IPS-18c (cell line): ENCODE measurements around the gene RAB23.
"Not testable (repeated sequence)": the region's sequence is repeated elsewhere in the genome, so short reads cannot be mapped to it uniquely, and the experiment has no call there.

Source experiments
- H3K4me3 ChIP-seq: 2 replicates; pipeline ENCODE4 v1.7.0; 2013; ENCODE audit warnings: low read depth, mild to moderate bottlenecking, low read length, moderate library complexity; ENCODE audit not compliant: insufficient read depth
- H3K9me3 ChIP-seq: one replicate; pipeline ENCODE4 v1.6.1; 2013; ENCODE audit warnings: mild to moderate bottlenecking, low read length, moderate library complexity; ENCODE audit not compliant: control insufficient read depth, insufficient read depth

RAB23 gene

DNA sequence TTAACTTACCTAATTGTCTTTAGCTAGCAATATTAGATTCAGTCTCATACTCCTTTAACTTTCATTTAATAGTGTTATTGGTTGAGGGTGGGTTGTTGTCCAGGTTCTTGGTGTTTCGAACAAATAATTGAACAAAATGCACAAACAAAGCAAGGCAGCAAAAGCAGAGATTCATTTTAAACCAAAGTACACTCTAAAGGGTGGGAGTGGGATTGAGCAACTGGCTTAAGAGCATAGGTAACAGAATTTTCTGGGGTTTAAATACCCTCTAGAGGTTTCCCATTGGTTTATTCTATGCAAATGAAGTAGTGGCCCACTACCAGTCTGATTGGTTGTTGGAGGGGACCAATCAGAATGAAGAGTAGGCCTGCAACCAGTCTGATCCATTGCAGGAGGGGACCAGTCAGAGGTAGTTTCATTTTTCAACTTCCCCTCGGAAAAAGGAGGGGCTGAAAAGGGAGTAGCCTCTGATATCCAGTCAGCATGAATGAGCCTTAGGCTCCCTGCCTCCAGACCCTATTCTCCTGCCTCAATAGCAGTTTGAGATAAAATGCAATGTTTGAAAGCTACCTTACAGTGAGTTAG, 26.3 kb upstream of the RAB23 start:
- H3K4me3 ChIP-seq: no peak overlapping the region

DNA sequence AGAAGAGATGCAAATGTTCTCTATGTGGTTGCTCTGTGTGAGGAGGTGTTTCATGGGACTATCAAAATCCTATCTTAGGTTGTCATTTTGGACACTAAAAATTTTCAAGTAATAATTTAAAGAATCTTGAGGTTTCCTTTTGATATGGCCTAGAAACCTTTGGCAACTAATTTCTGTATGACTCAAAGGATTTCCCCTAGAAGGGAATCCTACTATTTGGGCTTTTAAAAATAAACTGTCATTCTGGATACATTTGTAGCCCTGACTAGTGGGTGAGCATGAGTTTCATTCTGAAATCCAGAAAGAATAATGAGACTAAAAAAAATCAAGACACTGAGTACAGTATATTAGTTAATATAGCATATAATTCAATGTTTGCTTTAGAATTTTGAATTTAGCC, 25.5 kb upstream of the RAB23 start:
- no peaks in the 10 kb centered on the region for H3K9me3 ChIP-seq
- H3K4me3 ChIP-seq: no peak overlapping the region

More for the DNA sequence above, 26.3 kb upstream of the RAB23 start:
- no peaks in the 10 kb centered on the region for H3K9me3 ChIP-seq

DNA sequence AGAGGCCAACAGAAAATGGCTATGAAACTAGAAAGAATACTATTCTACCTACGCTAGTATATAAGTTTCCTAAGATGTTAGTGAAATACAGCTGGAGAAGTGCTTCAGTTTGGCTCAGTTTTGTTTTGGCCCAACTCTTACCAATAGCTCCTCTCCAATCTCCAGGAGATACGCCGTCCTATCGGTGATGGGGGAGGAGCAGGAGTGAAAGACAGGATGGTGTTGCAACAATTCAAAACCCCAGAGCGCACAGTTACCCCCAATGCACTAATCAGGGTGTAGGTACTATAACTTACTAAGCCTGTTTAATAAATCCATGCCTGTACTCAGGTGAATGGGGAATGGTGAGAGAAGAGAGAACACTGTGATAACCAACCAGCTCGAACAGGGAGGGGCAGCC, 24.2 kb upstream of the RAB23 start:
- H3K4me3 ChIP-seq: no peak overlapping the region
- H3K9me3 ChIP-seq: no peaks in the 10 kb centered on the region

DNA sequence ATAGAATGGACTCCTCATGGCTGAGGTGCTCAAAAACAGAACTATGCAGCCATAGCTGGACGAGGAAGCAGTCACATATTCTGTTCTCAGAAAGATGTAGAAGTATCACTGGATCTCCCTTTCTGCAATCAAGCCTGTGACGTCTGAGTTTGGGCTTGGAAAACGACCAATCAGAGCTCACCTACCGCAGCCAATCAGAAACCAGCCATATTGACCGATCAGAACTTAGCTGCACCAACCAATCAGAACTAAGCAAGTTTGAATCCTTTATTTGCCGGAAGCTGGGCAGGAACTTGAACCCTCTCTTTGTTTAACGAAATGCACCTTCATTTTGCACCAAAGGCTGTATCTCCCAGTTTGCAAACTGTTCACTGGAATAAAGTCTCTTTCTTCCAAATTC, 21.8 kb upstream of the RAB23 start:
- Histone ChIP-seq H3K4me3 (no peak overlapping the region), H3K9me3 (no peaks in the 10 kb centered on the region)

DNA sequence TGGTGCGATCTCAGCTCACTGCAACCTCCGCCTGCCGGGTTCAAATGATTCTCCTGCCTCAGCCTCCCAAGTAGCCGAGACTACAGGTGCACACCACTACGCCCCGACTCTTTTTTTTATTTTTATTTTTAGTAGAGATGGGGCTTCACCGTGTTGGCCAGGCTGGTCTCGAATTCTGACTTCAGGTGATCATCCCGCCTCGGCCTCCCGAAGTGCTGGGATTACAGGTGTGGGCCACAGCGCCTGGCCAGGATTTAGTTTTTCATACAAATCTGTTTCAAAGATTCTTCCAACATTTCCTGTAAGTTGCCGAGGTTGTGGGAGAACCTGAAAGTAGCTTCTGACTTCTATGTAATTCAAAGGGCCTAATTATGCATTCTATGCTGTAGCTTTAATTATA, 21.4 kb upstream of the RAB23 start:
- H3K4me3 ChIP-seq, H3K9me3 ChIP-seq: not testable (repeated sequence)

DNA sequence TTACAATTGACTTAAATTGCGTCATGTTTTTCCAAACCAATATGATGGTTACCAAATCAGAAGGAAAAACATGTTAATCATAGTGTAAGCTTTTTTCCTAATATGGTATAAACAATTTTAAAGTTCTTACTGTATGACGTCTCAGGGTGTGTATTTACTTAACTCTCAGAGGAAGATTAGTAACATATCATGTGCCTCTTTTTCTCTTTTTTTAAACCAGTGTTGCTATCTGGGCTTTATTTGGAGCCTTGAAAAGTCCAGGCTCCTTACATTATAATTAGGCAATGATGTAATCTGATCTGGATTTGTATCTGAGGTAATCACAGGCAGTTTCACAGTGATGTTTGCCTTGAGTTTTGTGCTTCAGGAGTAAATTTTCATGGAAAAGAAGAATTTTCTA, 20.4 kb upstream of the RAB23 start:
- Histone ChIP-seq H3K9me3 (no peaks in the 10 kb centered on the region), H3K4me3 (no peak overlapping the region)

DNA sequence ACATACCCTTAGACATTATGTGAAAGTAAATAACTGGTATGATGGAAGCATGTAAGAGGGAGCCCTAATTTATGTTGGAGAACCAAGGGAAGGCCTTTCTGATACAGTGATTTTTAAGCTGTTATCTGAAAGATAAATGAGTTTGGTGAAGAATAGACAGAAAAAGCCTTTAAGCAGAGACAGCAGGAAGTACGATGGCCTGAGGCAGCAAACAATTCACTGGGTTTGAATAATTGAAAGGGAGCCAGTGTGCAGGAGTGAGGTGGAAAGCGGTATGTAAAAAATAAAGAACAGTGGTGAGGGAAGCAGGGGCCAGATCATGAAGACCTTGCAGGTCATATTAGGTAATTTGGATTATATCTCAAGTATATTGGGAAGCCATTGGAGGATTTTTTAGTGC, 4.1 kb upstream of the RAB23 start:
- Histone ChIP-seq H3K9me3 (no peaks in the 10 kb centered on the region), H3K4me3 (no peak overlapping the region)

DNA sequence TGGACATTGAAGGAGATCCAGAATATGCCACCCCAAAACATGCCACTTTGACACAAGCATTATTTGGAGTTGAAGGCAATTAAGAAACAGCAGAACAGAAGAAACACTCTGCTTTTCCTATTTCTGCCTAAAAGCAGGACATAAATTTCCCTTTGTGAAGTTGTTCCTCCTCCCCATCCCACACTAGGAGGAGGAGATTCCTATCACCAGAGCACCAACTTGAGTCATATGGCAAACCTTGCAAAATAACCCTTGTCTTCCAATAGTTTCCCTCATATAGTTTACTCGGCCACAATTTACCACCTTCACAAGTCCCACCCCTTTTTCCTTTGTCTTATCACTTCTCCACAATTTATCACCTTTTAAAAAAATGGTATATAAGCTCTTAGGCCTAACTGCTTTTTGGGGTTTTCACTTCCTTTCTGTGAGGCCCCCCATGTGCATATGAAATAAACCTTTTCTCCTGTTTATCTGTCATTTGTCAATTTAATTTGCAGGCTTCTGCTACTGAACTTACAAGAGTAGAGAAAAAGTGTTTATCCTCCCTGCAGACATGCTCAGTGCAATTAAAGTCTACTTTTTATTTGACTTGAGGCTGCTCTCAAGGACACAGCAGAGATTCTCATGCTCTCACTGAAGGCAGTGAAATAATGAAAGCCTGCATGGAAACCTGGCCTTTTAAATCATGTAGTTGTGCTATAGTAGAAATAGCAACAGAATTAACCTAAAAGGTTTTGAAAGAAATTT, 2.8 kb upstream of the RAB23 start:
- H3K4me3 ChIP-seq: no peak overlapping the region
- H3K9me3 ChIP-seq: no peaks in the 10 kb centered on the region

DNA sequence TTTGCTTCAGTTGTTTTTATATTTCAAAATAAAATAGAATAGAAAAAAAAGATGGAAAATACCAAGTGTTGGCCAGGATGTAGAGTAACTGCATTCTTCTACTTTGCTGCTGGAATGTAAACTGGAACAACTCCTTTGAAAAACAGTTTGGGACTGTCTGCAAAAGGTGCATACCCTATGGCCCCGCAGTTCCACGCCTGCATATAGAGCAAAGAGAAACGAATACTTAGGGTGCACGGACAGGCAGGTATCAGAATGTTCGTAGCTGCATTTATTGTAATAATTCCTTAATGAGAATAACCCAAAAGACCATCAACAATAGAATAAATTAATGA, 603 bp upstream of the RAB23 start:
- H3K9me3 ChIP-seq: no peaks in the 10 kb centered on the region
- H3K4me3 ChIP-seq: peak overlapping the region; percentile 96

DNA sequence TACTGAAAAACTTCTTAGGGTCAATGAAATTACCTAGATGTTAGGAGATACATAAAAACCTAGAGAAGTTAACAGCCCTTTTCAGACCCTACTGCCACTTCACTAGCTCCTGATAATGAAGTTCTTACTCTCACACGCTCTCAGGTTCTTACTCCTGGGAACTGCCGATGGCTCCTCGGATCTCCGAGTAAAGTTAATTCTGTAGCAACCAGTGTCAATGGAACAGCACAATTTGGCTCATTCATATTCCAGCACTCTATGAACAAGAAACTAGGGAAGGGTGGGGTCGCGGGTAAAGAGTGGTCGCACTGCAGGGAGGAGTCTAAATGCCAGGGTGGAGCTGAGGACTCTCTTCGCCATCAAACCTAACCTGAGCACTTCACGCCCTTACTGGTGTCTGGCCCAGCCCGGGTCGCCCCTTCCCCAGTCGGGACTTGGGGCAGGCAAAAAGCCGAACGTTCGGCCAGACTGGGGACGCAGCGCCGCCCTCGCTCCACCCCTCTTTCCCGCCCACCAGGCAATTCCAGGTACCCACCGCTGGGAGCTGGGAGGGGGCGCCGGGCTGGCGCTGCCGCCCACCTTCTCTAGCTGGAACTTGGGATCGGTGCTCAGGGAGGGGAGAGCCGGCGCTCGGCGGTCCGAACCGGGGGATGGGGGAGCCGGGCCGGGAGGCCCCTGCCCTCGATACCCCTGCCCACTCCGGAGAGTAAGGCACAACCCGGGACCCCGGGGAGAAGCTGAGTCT, 744 bp downstream of the RAB23 start:
- no peaks in the 10 kb centered on the region for H3K9me3 ChIP-seq
- peak overlapping the region; percentile 96 for H3K4me3 ChIP-seq

DNA sequence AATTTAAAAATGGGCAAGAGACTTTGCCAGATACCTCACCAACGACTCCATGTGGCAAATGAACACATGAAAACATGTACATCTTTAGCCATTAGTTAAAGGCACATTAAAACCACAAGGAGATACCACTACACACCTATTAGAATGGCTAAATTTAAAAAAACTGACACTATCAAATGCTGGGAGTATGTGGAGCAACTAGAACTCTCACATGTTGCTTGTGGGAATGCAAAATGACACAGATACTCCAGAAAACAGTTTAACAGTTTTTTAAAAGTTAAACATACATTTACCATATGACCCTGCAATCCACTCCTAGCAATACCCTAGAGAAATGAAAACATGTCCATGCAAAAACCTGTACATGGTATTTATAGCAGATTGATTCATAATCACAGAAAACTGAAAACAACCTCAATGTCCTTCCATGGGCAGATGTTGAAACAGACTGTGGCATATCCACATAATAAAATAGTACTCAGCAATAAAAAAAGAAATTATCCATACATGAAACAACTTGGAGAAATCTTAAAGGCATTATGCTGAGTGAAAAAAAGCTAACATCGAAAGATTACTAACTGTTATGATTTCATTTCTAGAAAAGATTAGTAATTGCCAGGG, 1.9 kb downstream of the RAB23 start:
- no peak overlapping the region for H3K4me3 ChIP-seq
- no peaks in the 10 kb centered on the region for H3K9me3 ChIP-seq

DNA sequence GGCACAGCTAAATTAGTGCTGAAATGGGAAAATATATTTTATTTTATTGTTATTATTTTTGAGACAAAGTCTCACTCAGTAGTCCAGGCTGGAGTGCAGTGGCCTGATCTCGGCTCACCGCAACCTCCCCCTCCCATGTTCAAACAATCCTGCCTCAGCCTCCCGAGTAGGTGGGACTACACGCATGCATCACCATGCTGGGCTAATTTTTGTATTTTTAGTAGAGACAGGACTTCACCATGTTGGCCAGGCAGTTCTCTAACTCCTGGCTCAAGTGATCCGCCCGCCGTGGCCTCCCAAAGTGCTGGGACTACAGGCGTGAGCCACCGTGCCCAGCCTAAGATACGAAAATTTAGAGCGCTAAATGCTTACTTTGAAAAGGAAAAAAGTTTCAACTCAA, 4.8 kb downstream of the RAB23 start:
- Histone ChIP-seq H3K4me3 (no peak overlapping the region), H3K9me3 (no peaks in the 10 kb centered on the region)

DNA sequence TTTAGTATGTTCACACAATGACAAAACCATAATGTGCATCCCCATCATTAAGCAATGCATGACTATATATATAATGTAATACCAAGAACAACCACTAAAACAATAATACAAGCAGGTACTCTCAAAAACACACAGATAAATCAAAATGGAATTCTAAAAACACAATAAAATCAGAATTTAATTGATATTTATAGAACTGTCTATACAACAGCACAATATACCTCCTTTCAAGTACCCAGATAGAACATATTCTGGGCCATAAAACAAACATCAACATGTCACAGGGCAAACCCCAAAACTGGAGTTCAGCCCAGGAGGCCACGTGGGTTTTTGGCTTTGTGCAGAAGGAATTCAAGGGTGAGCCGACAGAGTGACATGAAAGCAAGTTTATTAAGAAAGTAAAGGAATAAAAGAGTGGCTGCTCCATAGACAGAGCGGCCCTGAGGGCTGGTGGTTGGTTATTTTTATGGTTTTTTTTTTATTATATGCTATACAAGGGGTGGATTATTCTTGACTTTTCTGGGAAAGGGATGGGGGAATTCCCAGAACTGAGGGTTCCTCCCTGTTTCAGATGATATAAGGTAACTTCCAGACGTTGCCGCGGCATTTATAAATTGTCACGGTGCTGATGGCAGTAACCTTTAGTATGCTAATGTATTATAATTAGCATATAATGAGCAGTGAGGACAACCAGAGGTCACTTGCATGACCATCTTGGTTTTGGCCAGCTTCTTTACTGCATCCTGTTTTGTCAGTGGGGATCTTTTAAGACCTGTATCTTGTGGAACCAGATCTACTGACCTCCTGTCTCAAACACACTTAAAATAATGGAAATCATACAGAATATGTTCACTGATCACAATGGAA, 5.6 kb downstream of the RAB23 start:
- no peaks in the 10 kb centered on the region for H3K9me3 ChIP-seq
- H3K4me3 ChIP-seq: no peak overlapping the region

DNA sequence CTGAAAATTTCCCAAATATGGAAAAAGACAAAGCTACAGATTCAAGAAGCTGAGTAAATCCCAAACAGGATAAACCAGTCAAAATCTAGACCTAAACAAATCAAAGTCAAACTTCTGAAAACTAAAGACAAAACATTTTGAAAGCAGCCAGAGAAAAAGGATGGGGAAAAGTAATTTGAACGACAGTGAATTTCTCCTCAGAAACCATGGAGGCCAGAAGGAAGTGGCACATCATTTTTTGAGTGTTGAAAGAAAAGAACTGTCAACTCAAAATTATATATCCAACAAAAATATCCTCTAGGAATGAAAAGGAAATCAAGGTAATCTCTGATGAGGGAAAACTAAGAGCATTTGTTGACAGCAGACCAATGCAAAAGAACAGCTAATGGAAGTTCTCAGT, 6.8 kb downstream of the RAB23 start:
- Histone ChIP-seq H3K9me3 (no peaks in the 10 kb centered on the region), H3K4me3 (no peak overlapping the region)

DNA sequence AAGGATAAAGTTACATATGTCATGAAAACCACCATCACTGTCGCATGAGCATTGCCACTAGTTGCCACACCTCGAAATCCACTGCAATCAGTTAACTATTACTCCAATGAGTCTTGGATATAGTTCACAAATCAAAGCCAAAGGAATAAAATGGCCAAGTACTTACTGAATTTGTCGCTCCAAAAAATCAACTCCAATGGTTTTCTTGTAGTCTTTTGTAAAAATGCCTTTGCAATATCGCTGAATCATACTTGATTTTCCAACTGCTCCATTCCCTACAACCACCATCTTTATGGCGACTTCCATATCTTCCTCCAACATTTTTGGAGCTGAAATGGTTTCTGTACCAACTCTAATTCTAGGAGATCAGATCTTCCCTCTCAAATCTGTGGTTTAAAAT, 12.0 kb downstream of the RAB23 start:
- Histone ChIP-seq H3K4me3 (no peak overlapping the region), H3K9me3 (no peaks in the 10 kb centered on the region)

DNA sequence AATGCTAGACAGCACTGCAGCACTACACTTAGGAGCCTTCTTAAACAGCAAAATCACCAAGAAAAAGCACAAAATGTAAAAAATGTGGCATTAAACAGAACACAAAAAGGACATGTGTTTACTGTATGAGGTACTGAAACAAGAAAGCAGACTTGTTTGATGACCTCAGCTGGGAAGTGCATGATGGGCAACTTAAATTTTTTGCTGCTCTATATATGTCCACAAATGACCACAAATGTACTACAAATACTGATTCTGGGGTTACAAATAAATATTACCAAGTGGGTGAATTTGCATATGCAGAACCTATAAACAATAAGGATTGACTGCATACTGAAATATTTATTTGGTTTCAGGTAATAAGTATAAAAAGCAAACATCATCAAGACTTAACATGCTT, 13.1 kb downstream of the RAB23 start:
- H3K4me3 ChIP-seq: no peak overlapping the region
- H3K9me3 ChIP-seq: no peaks in the 10 kb centered on the region

DNA sequence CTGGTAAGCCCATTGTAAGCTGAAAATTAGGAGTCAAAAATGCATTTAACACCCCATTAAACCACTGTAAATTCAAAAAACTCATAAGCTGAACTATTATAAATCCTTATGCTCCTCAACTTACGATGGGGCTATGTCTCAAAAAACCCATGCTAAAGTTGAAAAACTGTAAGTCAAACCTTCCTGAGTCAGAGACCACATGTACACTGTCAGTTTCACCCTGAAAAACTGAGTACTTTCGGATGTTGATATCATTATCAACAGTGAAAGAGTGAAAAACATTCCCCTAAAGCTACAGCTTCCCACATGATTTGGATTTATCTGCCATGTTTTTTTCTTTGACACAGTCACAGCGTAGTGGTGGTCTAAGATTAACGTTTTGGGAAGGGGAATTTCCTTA, 14.2 kb downstream of the RAB23 start:
- Histone ChIP-seq H3K4me3 (no peak overlapping the region), H3K9me3 (no peaks in the 10 kb centered on the region)
